Upper lobe of left lung (tissue), 6 donors: ENCODE results near the gene FAM200B. TPM values are rescaled to one million over a fixed set of nuclear protein-coding genes. Genes with fewer than 3 reads are reported as not detected.

ENCODE experiments used
- ATAC-seq, 2 donors: fragments of 200-7000 bp; cut with Tn5 transposase; one replicate each; pipeline ENCODE4 v1.9.1; 2022; ENCODE audit warnings: mild to moderate bottlenecking in 2 of 2, moderate library complexity in 2 of 2; ENCODE audit not compliant: low FRiP score in 2 of 2
- DNase-seq, 2 donors: peaks; one replicate each; pipeline ENCODE4 v3.0.0-alpha.2; 2019 to 2020
- H3K27ac ChIP-seq, 4 donors: fragments of 200-600 bp; sonication (generic); one replicate each; pipeline ENCODE4 v1.5.1; 2016 to 2019
- H3K27me3 ChIP-seq, 4 donors: fragments of 200-600 bp; sonication (generic); one replicate each; pipeline ENCODE4 v1.5.1; 2017 to 2019
- H3K36me3 ChIP-seq, 4 donors: fragments of 200-600 bp; sonication (generic); one replicate each; pipeline ENCODE4 v1.5.1; 2016 to 2019
- H3K4me1 ChIP-seq, 4 donors: fragments of 200-600 bp; sonication (generic); one replicate each; pipeline ENCODE4 v1.5.1; 2018 to 2019
- H3K4me3 ChIP-seq, 4 donors: fragments of 200-600 bp; sonication (generic); one replicate each; pipeline ENCODE4 v1.5.1; 2017 to 2019; ENCODE audit warnings: mild to moderate bottlenecking in 2 of 4, moderate library complexity in 1 of 4
- H3K9me3 ChIP-seq, 4 donors: fragments of 200-600 bp; sonication (generic); one replicate each; pipeline ENCODE4 v1.5.1; 2018 to 2019
- CTCF ChIP-seq, 6 experiments: fragments of 450-650 bp in 4 of 6; fragments of 200-600 bp in 2 of 6; sonication (generic) in 2 of 6; IDR thresholded peaks; one replicate each; pipeline ENCODE4 v1.5.1; 2016 to 2019; ENCODE audit warnings: antibody characterized with exemption in 6 of 6
- EP300 ChIP-seq, 4 donors: sonication (generic); formaldehyde crosslinking; IDR thresholded peaks; one replicate each; pipeline ENCODE4 v1.5.1; 2017; ENCODE audit warnings: antibody characterized with exemption in 4 of 4, control low read depth in 2 of 4
- POLR2A ChIP-seq, 4 donors: fragments of 450-650 bp; IDR thresholded peaks; one replicate each; pipeline ENCODE4 v1.5.1; 2016 to 2017; ENCODE audit warnings: antibody characterized with exemption in 4 of 4, mild to moderate bottlenecking in 2 of 4
- POLR2AphosphoS5 ChIP-seq, 2 donors: sonication (generic); formaldehyde crosslinking; IDR thresholded peaks; one replicate each; pipeline ENCODE4 v1.5.1; 2017; ENCODE audit warnings: antibody characterized with exemption in 2 of 2
- WGBS, 2 donors: methylation state at CpG; one replicate each; pipeline ENCODE4 v1.1.5; 2017 to 2018; 5-methylcytosine and 5-hydroxymethylcytosine counted together
- total RNA-seq, 6 donors: library from RNA; depleted of rRNA in 4 of 6; stranded (reverse); fragments of >200 nt in 4 of 6; gene quantifications; one replicate each; pipeline versions ENCODE4 v1.1.0 to v1.2.1, GENCODE V29; 2016 to 2021
- donor health status: DM: no; HTN: no; CAD: no; lungs with moderate emphysema.
- donor health status: DM: no; HTN: yes; CAD: no; lungs with severe emphysema.

The FAM200B gene
- total RNA-seq, 6 donors from 2014 or later = 13.6 to 48.2 (median 26.9) TPM

- Histone ChIP-seq H3K4me1 (peaks cover 0 to 10% (median 8%) of the 10 kb centered on the region in 4 donors), H3K27ac (peak overlapping the region; percentile 52 to 92 (median 59)), H3K27me3 (no peaks in the 10 kb centered on the region), H3K9me3 (no peaks in the 10 kb centered on the region), H3K36me3 (no peaks in the 10 kb centered on the region), H3K4me3 (no peak overlapping the region)
- ATAC-seq (peak in 1 of 2 donors; percentile 35), DNase-seq (peak in 1 of 2 donors; percentile 53)
- WGBS, 2 donors = 83% methylated on average over 5 of the region's 5 CpGs
- peak in 1 of 2 donors; percentile 88 for TF ChIP-seq POLR2AphosphoS5 (IDR thresholded peaks at IDR 0.05)
- TF ChIP-seq POLR2A (IDR thresholded peaks at IDR 0.05) = peak in 1 of 4 donors; percentile 56
- no peak for TF ChIP-seq CTCF (IDR thresholded peaks at IDR 0.05)
- peak in 1 of 4 donors; percentile 81 for TF ChIP-seq EP300 (IDR thresholded peaks at IDR 0.05)
These were observed 21.7 kb upstream of the FAM200B start for GRCh38 chr4:15659768-15660570.

- H3K4me1 ChIP-seq = peaks cover 5 to 12% (median 8%) of the 10 kb centered on the region in 4 donors
- H3K36me3 ChIP-seq = no peaks in the 10 kb centered on the region
- no peak overlapping the region for H3K4me3 ChIP-seq
- peak; percentile 75 to 81 for ATAC-seq
- DNase-seq = peak in 1 of 2 donors; percentile 51
- H3K27me3 ChIP-seq = no peaks in the 10 kb centered on the region
- TF ChIP-seq POLR2AphosphoS5 (IDR thresholded peaks at IDR 0.05) = peak in 1 of 2 donors; percentile 69
- TF ChIP-seq CTCF (IDR thresholded peaks at IDR 0.05) = no peak
- no peak for TF ChIP-seq EP300 (IDR thresholded peaks at IDR 0.05)
- no peak for TF ChIP-seq POLR2A (IDR thresholded peaks at IDR 0.05)
- peak overlapping the region; percentile 62 to 83 (median 78) for H3K27ac ChIP-seq
- no peaks in the 10 kb centered on the region for H3K9me3 ChIP-seq
- 60 to 75% methylated on average over 3 of the region's 3 CpGs for WGBS, 2 donors
These were observed 15.8 kb upstream of the FAM200B start for GRCh38 chr4:15665753-15666365.

GRCh38 chr4:15667006-15667405 lies 14.6 kb upstream of the FAM200B start:
- Histone ChIP-seq H3K27me3 (no peaks in the 10 kb centered on the region), H3K4me3 (no peak overlapping the region), H3K36me3 (no peaks in the 10 kb centered on the region), H3K9me3 (no peaks in the 10 kb centered on the region), H3K27ac (peak overlapping the region in 1 of 4 donors; percentile 83), H3K4me1 (peaks cover 5 to 12% (median 8%) of the 10 kb centered on the region in 4 donors)
- DNase-seq (no peak), ATAC-seq (no peak)
- TF ChIP-seq EP300 (IDR thresholded peaks at IDR 0.05) = no peak
- TF ChIP-seq CTCF (IDR thresholded peaks at IDR 0.05) = no peak
- no peak for TF ChIP-seq POLR2AphosphoS5 (IDR thresholded peaks at IDR 0.05)
- TF ChIP-seq POLR2A (IDR thresholded peaks at IDR 0.05) = no peak
- 94 to 97% methylated on average over 4 of the region's 4 CpGs for WGBS, 2 donors

GRCh38 chr4:15668566-15669435 lies 12.8 kb upstream of the FAM200B start:
- H3K36me3 ChIP-seq = no peaks in the 10 kb centered on the region
- H3K4me3 ChIP-seq = no peak overlapping the region
- peaks cover 5 to 12% (median 8%) of the 10 kb centered on the region in 4 donors for H3K4me1 ChIP-seq
- ATAC-seq (no peak), DNase-seq (no peak)
- no peaks in the 10 kb centered on the region for H3K27me3 ChIP-seq
- 71 to 74% methylated on average over 1 of the region's 1 CpG for WGBS, 2 donors
- no peak overlapping the region for H3K27ac ChIP-seq
- TF ChIP-seq POLR2AphosphoS5 (IDR thresholded peaks at IDR 0.05) (no peak), CTCF (IDR thresholded peaks at IDR 0.05) (no peak), EP300 (IDR thresholded peaks at IDR 0.05) (no peak), POLR2A (IDR thresholded peaks at IDR 0.05) (no peak)
- H3K9me3 ChIP-seq = no peaks in the 10 kb centered on the region
